SK-N-SH (cell line): ENCODE data around the gene LRRC56. TPM values are rescaled to one million over a fixed set of nuclear protein-coding genes. Genes with fewer than 3 reads are reported as not detected.

Experiments
- CTCF ChIA-PET: fragments of 300-600, 350-600 bp; formaldehyde crosslinking; extraction: SDS; loops from one replicate; lab custom pipeline; 2021; lab: Yijun Ruan, JAX
- POLR2A ChIA-PET: fragments of 350-600 bp; sonication (Branson Sonifier 250); formaldehyde crosslinking; extraction: SDS; loops from one replicate; lab custom pipeline; 2020; ENCODE audit warnings: antibody characterized with exemption, inconsistent platforms; lab: Yijun Ruan, JAX
- DNase-seq: peaks from one replicate; pipeline ENCODE4 v3.0.0; 2012
- H2AFZ ChIP-seq: fragments of 200-600 bp; sonication (generic); 2 replicates; pipeline ENCODE4 v1.8.1; 2016; ENCODE audit warnings: antibody characterized with exemption, mild to moderate bottlenecking, low read depth
- H3F3A ChIP-seq: fragments of 200-600 bp; sonication (generic); replicated peaks from 2 replicates; pipeline ENCODE3; 2016; ENCODE audit warnings: antibody characterized with exemption, mild to moderate bottlenecking; ENCODE audit not compliant: insufficient read depth
- H3K27ac ChIP-seq, 2 experiments: fragments of 200-500 bp in 1 of 2; fragments of 200-600 bp in 1 of 2; sonication (Bioruptor generic) in 1 of 2; sonication (generic), shearing (Covaris generic) in 1 of 2; 2 replicates each; pipeline versions ENCODE4 v1.5.1 to v1.6.1; 2014 to 2016; ENCODE audit warnings: low read depth in 2 of 2, inconsistent platforms in 1 of 2, low read length in 1 of 2, mild to moderate bottlenecking in 1 of 2, mixed read lengths in 1 of 2
- H3K27me3 ChIP-seq: fragments of 200-600 bp; sonication (generic), shearing (Covaris generic); 2 replicates; pipeline ENCODE4 v1.6.1; 2016; ENCODE audit warnings: mixed run types; ENCODE audit not compliant: insufficient read depth
- H3K36me3 ChIP-seq, 2 experiments: fragments of 200-500 bp in 1 of 2; fragments of 200-600 bp in 1 of 2; sonication (Bioruptor generic) in 1 of 2; sonication (generic) in 1 of 2; replicated peaks in 1 of 2; 2 replicates each; pipeline versions ENCODE3 to v1.5.1; 2014 to 2016; ENCODE audit warnings: low read length in 1 of 2, mild to moderate bottlenecking in 1 of 2; ENCODE audit not compliant: insufficient read depth in 2 of 2, control insufficient read depth in 1 of 2
- H3K4me1 ChIP-seq, 2 experiments: fragments of 200-500 bp in 1 of 2; fragments of 200-600 bp in 1 of 2; sonication (Bioruptor generic) in 1 of 2; sonication (generic), shearing (Covaris generic) in 1 of 2; 2 replicates each; pipeline versions ENCODE4 v1.5.1 to v1.6.1; 2014 to 2016; ENCODE audit warnings: low read depth in 1 of 2, low read length in 1 of 2, mixed run types in 1 of 2; ENCODE audit not compliant: insufficient read depth in 2 of 2, control insufficient read depth in 1 of 2
- H3K4me2 ChIP-seq: fragments of 200-600 bp; sonication (generic), shearing (Covaris generic); 2 replicates; pipeline ENCODE4 v1.6.1; 2017; ENCODE audit warnings: mixed run types
- H3K4me3 ChIP-seq, 2 experiments: fragments of 200-500 bp in 1 of 2; fragments of 200-600 bp in 1 of 2; sonication (Bioruptor generic) in 1 of 2; sonication (generic), shearing (Covaris generic) in 1 of 2; 2 replicates each; pipeline versions ENCODE4 v1.5.1 to v1.8.1; 2014 to 2016; ENCODE audit warnings: low read depth in 2 of 2, inconsistent platforms in 1 of 2, low read length in 1 of 2, mild to moderate bottlenecking in 1 of 2, mixed read lengths in 1 of 2, moderate library complexity in 1 of 2
- H3K79me2 ChIP-seq: fragments of 200-600 bp; sonication (generic); 2 replicates; pipeline ENCODE4 v1.8.1; 2017; ENCODE audit warnings: mild to moderate bottlenecking; ENCODE audit not compliant: insufficient read depth
- H3K9ac ChIP-seq: fragments of 200-600 bp; sonication (generic); 2 replicates; pipeline ENCODE4 v1.6.1; 2017; ENCODE audit warnings: mixed run types
- H3K9me2 ChIP-seq: fragments of 200-600 bp; sonication (generic); 2 replicates; pipeline ENCODE4 v1.6.1; 2017; ENCODE audit warnings: mixed run types
- H3K9me3 ChIP-seq: fragments of 200-600 bp; sonication (generic); 2 replicates; pipeline ENCODE4 v1.6.1; 2017; ENCODE audit warnings: mixed run types, mild to moderate bottlenecking, moderate library complexity
- H4K20me1 ChIP-seq: fragments of 200-600 bp; sonication (generic); 2 replicates; pipeline ENCODE4 v1.6.1; 2017; ENCODE audit warnings: mild to moderate bottlenecking, mixed run types; ENCODE audit not compliant: insufficient read depth
- CTCF ChIP-seq: fragments of 200-600 bp; sonication (generic); IDR thresholded peaks from 2 replicates; pipeline ENCODE4 v1.6.1; 2017; ENCODE audit warnings: antibody characterized with exemption, mild to moderate bottlenecking, moderate library complexity
- ELF1 ChIP-seq: IDR thresholded peaks from 2 replicates; pipeline ENCODE4 v1.4.0; 2012
- FOXM1 ChIP-seq: IDR thresholded peaks from 2 replicates; pipeline ENCODE4 v1.4.0; 2012; ENCODE audit warnings: low read depth, mild to moderate bottlenecking
- IRF3 ChIP-seq: fragments of 150-350 bp; IDR thresholded peaks from 2 replicates; pipeline ENCODE4 v1.6.1; 2016; ENCODE audit warnings: mild to moderate bottlenecking, low read depth, low read length
- MEF2A ChIP-seq: IDR thresholded peaks from 2 replicates; pipeline ENCODE4 v1.4.0; 2012; ENCODE audit warnings: low read depth, borderline replicate concordance
- MXI1 ChIP-seq: IDR thresholded peaks from 2 replicates; pipeline ENCODE4 v1.6.1; 2012; ENCODE audit warnings: mild to moderate bottlenecking, low read depth, low read length, improper control_type of control experiment
- POLR2AphosphoS5 ChIP-seq: IDR thresholded peaks from 2 replicates; pipeline ENCODE4 v1.6.1; 2012; ENCODE audit warnings: low read depth, low read length
- RCOR1 ChIP-seq: fragments of 150-350 bp; IDR thresholded peaks from 2 replicates; pipeline ENCODE4 v1.6.1; 2017; ENCODE audit warnings: antibody characterized with exemption, low read length
- RFX5 ChIP-seq: IDR thresholded peaks from 2 replicates; pipeline ENCODE4 v1.6.1; 2012; ENCODE audit warnings: mild to moderate bottlenecking, improper control_type of control experiment, low read length
- SMC3 ChIP-seq: IDR thresholded peaks from 2 replicates; pipeline ENCODE4 v1.6.1; 2012; ENCODE audit warnings: low read depth, low read length, improper control_type of control experiment
- TCF12 ChIP-seq: IDR thresholded peaks from 2 replicates; pipeline ENCODE4 v1.4.0; 2012
- WGBS: methylation state at CpG from one replicate; pipeline ENCODE4 v1.1.6; 2017; ENCODE audit warnings: low lambda C conversion rate; 5-methylcytosine and 5-hydroxymethylcytosine counted together
- polyA plus RNA-seq, 3 experiments: library from polyadenylated mRNA; depleted of rRNA; stranded (reverse); fragments of >200 nt; gene quantifications; 2 replicates each; pipeline ENCODE4 v1.2.3, GENCODE V29; 2012
- TF ChIP-seq, protein P1 (sequence below): fragments of 150-350 bp; IDR thresholded peaks from 2 replicates; pipeline ENCODE4 v1.6.1; 2017; ENCODE audit warnings: antibody characterized with exemption, low read length, low read depth, borderline replicate concordance
- TF ChIP-seq, protein P2 (sequence below): IDR thresholded peaks from 2 replicates; pipeline ENCODE4 v1.4.0; 2012; ENCODE audit warnings: low read depth

Gene LRRC56
- polyA plus RNA-seq, 1 of the 3 experiments (the other 2 are of a cell fraction) = 1.2 TPM

GRCh38 chr11:537622-538430 lies 499 bp downstream of the LRRC56 start:
- Histone ChIP-seq H3K9ac (no peak overlapping the region), H3K9me3 (no peaks in the 10 kb centered on the region), H2AFZ (no peak overlapping the region), H3F3A (no peaks in the 10 kb centered on the region), H4K20me1 (peaks cover 10% of the 10 kb centered on the region; the same call in 1 of the 2 replicates), H3K4me3 (no peak overlapping the region), H3K36me3 (peaks cover 0 to 10% of the 10 kb centered on the region in 2 experiments), H3K4me2 (no peak overlapping the region), H3K79me2 (peaks cover 15% of the 10 kb centered on the region), H3K27me3 (no peaks in the 10 kb centered on the region), H3K27ac (no peak overlapping the region), H3K4me1 (peaks cover 0 to 12% of the 10 kb centered on the region in 2 experiments; a peak in 1 of 4 replicates), H3K9me2 (no peaks in the 10 kb centered on the region)
- 83% methylated on average over 1 of the region's 19 CpGs for WGBS
- no peak for DNase-seq
- TF ChIP-seq, protein P1, sequence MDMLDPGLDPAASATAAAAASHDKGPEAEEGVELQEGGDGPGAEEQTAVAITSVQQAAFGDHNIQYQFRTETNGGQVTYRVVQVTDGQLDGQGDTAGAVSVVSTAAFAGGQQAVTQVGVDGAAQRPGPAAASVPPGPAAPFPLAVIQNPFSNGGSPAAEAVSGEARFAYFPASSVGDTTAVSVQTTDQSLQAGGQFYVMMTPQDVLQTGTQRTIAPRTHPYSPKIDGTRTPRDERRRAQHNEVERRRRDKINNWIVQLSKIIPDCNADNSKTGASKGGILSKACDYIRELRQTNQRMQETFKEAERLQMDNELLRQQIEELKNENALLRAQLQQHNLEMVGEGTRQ = no peak
- TF ChIP-seq TCF12 (no peak), ELF1 (no peak), SMC3 (no peak), RCOR1 (no peak), MXI1 (no peak), FOXM1 (no peak), IRF3 (no peak), POLR2AphosphoS5 (no peak), MEF2A (no peak), CTCF (no peak), RFX5 (no peak)
- TF ChIP-seq, protein P2, sequence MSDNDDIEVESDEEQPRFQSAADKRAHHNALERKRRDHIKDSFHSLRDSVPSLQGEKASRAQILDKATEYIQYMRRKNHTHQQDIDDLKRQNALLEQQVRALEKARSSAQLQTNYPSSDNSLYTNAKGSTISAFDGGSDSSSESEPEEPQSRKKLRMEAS = no peak
- ChIA-PET POLR2A (no interaction called here), CTCF (no interaction called here)
